HG03378 (cell line): ENCODE data around the gene PTPN23.

Experiments
- ATAC-seq: cut with Tn5 transposase; IDR thresholded peaks from one replicate; pipeline ENCODE4 v1.9.1; 2021; ENCODE audit warnings: mild to moderate bottlenecking, moderate library complexity; ENCODE audit not compliant: unreplicated experiment

The PTPN23 gene

GRCh38 chr3:47404955-47405790 lies 24.4 kb downstream of the PTPN23 start:
- ATAC-seq, result no peak

GRCh38 chr3:47405820-47406761 lies 25.3 kb downstream of the PTPN23 start:
- ATAC-seq, result no peak

GRCh38 chr3:47406762-47407149 lies 25.9 kb downstream of the PTPN23 start:
- no peak for ATAC-seq

GRCh38 chr3:47407237-47407636 lies 26.4 kb downstream of the PTPN23 start:
- no peak for ATAC-seq

- no peak for ATAC-seq
Observed at GRCh38 chr3:47407896-47408838, 27.3 kb downstream of the PTPN23 start.

GRCh38 chr3:47408839-47409229 lies 28.0 kb downstream of the PTPN23 start:
- ATAC-seq, result no peak

- ATAC-seq, result no peak
Observed at GRCh38 chr3:47409284-47409683, 28.5 kb downstream of the PTPN23 start.

GRCh38 chr3:47409688-47410416 lies 29.0 kb downstream of the PTPN23 start:
- ATAC-seq, result no peak

- no peak for ATAC-seq
Observed at GRCh38 chr3:47410417-47410720, 29.5 kb downstream of the PTPN23 start.

GRCh38 chr3:47410801-47411646 lies 30.2 kb downstream of the PTPN23 start:
- ATAC-seq, result no peak

GRCh38 chr3:47411696-47412452 lies 31.1 kb downstream of the PTPN23 start:
- no peak for ATAC-seq

GRCh38 chr3:47412453-47412756 lies 31.6 kb downstream of the PTPN23 start:
- no peak for ATAC-seq

- ATAC-seq, result no peak
Observed at GRCh38 chr3:47412842-47413520, 32.2 kb downstream of the PTPN23 start.

- ATAC-seq, result no peak
Observed at GRCh38 chr3:47413751-47414150, 32.9 kb downstream of the PTPN23 start.

- no peak for ATAC-seq
Observed at GRCh38 chr3:47414161-47414564, 33.3 kb downstream of the PTPN23 start.

- ATAC-seq, result no peak
Observed at GRCh38 chr3:47414666-47415587, 34.1 kb downstream of the PTPN23 start.

GRCh38 chr3:47416041-47416440 lies 35.2 kb downstream of the PTPN23 start:
- ATAC-seq, result no peak
